NCI-H1417 (cell line): Measurements from ENCODE around the gene STAG3.
"Not testable (repeated sequence)": the region's sequence is repeated elsewhere in the genome, so short reads cannot be mapped to it uniquely, and the experiment has no call there.

Experiments
- DNase-seq, 3 experiments: peaks; one replicate each; lab custom pipeline; 2025; lab: John Stamatoyannopoulos, UW

The STAG3 gene

DNA sequence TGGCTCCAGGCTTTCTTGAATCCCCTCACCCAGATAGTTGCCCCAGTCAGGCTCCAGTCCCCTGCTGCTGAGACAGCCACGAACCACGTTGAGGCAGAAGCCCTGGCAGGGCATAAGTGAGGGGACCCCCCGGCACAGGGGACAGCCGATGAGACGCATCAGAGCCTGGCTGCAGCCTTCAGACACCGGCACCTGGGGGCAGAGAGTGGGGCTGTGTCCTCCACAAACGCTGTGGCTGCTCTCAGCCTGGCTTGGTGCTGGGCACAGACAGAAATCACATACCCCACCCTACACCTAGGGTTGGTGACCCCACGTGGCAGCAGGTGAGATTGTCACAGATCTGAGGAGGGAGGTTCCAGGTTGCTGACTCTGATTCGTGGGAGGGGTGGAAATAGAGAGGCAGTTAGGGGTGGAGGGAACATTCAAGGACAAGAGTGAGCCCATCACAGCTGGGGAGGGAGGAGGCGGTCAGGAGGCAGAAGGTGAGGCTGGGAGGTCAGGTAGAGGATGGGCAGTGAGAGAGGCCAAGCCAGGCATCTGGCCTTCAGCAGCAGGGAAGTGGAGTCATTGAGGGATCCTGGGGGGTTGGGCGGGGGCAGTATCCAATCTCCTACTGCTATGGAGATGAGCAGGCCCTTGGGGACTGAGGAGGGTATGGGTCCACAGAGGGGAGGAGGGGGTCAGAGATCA is 3.8 kb upstream of the STAG3 start:
- DNase-seq: no peak

DNA sequence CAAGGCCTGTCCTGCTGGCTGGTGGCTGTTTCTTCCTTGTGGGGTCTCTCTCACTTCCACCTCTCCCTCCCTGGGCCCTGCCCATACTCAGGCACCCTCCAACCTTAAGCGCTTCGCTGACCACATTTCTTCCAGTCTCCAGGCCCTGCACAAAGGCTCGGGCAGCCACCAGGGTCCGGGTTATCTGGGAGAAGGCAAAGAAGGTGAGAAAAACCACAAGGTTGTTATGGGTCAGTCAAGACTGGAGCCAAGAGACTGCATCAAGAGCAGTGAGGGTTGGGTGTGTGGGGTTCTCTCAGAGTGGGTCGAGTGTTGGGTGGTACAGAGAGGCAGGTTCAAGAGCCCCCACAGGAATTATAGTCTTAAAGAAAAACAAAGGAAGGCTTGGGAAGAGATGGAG is 3.1 kb upstream of the STAG3 start:
- no peak for DNase-seq

DNA sequence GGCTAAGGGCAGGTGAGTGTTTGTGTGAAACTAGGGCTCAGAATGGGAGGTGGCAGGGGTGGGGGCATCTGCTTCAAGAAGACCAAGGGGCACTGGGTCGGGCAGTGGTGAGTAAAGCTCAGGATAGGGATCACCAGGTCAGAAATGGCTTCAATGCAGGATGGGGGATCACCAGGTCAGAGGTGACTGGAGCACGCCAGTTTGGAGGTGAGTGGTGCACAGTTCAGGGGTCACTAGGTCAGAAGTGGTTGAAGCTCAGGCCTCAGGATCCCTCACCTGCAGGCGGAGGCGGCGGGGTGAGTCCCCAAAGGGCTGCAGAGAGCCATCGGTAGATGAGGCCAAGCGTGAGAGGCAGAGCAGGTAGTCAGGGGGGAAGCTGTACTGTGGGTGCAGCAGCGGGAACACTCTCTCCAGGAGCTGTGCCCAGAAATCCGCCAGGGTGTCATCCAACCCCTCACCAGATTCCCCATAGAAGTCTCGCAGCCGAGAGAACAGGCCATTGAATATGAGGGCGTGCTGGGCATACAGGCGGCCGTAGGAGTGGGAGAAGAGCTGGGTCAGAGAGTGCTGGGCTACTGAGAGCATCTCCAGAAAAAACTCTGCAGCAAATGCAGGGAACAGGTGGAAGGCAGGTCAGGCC is 2.3 kb upstream of the STAG3 start:
- DNase-seq: no peak

DNA sequence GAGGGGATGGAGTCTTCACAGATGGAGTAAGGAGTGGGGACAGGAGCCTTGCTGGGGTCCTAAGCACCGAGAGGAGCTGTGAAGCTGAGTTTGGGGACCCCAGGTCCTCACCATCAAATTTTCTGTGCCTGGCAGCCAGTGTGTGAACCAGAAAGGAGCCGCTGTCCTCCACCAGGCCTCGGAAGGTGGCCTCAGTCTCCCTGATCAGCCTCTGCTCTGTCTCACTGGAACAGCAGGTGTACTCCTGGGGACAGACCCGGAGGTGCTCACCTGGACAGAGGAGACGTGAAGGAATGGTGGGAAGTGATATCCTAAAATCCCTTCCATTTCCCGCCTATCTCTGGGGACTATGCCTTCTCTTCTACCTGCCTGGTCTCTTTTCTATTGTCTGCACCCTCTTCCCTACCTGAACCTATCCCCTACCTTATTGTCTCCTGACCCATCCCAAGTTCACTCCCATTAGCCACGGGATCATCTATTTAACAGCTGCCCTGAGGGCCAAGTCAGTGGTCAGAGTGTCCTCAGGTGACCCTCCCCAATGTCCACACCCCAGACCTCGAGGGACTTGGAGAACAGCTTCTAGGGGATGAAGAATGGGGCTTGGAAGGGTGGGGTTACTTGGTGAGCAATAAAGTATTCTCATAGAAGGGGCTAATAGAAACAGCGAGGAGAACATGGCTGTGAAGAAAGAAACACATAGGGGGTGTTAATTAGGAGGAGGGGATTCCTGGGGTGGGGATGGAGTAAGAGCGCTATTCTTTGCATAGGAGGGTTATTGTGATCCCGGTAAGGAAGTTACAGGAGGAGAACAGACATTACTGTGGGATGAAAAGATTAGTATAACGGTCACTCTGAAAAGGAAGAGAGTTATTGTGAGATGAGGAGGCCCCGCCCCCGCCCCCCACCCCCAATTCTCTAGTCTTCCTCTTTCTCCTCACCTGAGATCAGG is 1.3 kb upstream of the STAG3 start:
- peak in 1 of 3 experiments; percentile 58 for DNase-seq

DNA sequence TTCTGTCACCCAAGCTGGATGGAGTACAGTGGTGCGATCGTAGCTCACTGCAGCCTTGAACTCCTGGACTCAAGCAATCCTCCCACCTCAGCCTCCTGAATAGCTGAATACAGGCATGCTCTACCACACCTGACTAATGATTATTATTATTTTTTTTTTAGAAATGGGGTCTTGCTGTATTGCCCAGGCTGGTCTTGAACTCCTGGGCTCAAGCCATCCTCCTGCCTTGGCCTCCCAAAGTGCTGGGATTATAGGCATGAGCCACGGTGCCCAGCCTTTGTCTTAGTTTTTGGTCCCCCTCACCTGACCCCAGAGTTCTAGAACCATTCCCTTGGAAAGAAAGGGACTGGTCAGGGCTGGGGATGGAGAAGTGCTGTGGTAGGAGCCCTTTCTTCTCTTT is 2.4 kb downstream of the STAG3 start:
- not testable (repeated sequence) for DNase-seq

DNA sequence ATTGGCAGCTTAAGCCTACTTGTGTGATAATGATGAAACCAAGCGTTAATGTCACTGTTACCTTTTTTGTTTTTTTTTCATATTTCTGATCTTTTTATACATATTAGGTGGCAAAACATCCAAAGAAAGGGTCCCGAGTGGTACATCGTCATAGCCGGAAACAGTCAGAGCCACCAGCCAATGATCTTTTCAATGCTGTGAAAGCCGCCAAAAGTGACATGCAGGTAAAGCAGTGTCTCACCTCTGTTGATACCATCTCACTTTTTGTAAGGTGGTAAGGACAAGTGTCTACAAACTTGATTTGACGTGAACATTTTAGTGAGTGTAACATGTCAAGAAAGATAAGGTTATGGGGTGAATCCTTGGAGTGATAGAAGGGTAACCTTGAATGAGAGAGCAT is 4.9 kb downstream of the STAG3 start:
- DNase-seq: not testable (repeated sequence)

DNA sequence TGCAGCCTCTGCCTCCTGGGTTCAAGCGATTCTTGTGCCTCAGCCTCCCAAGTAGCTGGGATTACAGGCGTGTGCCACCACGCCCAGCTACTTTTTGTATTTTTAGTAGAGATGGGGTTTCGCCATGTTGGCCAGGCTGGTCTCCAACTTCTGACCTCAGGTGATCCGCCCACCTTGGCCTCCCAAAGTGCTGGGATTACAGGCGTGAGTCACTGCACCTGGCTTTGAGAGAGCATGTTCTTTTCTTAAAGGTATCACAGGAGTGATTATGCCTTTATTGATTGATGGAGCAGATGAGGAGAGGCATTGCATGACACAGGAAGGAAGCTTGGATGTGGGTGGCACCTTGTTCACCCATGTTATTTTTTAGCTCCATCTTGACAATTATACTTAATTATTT is 5.4 kb downstream of the STAG3 start:
- DNase-seq: not testable (repeated sequence)

DNA sequence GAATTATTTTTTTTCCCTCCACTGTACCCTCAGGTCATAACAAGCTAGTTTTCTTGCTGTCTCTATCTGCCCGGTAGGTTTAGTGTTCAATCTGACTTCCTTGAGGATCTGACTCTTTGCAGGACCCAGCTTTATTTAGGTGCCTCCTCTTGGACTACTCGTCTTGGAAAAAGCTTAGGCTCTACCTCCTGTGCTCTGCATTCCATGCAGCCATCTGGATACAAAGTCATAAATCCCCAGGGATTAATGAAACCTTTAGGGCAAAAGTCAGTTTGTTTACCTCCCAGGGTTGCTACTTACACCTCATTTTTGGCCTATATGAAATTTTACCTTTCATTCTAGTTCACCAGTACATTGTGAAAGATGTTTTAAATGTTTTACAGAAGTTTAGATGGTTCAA is 8.0 kb downstream of the STAG3 start:
- no peak for DNase-seq

DNA sequence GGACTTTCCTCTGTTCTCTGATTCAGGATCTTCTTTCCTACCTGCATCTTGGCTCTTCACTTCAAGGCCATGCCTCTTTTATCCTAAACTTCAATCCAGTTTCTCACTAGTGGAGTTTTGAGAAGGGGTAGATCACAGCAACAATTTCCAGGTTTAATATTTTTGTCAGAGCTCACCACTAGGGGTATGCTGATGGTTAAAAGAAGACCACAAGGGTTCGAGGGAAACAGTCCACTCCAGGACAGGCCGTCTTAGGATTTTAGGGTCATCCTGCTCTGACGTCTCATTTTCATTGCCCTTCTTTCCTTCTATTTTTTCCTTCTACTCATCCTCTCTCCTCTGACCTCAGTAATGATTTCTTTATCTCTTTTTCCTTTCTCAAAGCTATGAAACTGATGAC is 11.3 kb downstream of the STAG3 start:
- no peak for DNase-seq

DNA sequence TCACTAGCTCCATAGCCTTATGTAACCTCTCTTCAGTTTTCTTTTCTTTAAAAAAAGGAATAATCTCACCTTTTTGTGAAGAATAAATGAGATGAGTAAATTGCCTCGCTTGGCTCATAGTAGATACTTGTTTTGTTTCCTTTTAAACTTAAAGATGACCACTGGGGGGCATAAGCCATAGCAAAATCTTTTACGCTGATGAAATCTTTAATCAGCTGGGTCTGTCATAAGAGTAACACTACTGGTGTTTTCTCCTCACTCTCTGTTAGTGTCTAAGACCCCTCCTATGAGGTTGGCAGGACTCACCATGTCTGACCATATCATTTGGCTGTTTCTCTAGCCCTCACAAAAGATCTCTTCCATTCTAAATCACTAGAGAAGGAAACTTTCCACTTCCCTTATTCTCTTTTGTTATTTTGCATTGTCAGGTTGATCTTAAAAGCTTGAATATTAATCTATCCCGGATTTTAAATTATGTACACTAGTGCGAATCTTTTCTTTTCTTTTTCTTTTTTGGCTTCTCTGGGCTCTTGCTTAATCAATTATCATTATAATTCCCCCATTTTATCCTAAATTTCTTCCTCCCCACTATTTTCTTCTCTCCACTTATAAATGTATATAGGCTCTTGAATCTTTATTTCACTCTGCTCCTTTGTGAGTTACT is 12.5 kb downstream of the STAG3 start:
- no peak for DNase-seq

DNA sequence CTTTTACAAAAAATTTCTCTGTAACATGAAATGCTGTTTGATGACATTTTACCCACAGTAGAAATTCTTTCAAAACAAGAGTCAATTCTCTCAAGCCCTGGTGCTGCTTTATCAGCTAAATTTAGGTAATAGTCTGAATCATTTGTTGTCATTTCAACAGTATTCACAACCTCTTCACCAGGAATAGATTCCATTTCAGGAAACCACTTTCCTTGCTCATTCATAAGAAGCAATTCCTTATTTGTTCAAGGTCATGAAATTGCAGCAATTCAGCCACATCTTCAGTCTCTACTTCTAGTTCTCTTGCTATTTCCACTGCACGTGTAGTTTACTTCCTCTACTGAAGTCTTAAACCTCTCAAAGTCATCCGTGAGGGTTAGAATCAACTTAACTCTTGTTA is 14.1 kb downstream of the STAG3 start:
- DNase-seq: no peak

DNA sequence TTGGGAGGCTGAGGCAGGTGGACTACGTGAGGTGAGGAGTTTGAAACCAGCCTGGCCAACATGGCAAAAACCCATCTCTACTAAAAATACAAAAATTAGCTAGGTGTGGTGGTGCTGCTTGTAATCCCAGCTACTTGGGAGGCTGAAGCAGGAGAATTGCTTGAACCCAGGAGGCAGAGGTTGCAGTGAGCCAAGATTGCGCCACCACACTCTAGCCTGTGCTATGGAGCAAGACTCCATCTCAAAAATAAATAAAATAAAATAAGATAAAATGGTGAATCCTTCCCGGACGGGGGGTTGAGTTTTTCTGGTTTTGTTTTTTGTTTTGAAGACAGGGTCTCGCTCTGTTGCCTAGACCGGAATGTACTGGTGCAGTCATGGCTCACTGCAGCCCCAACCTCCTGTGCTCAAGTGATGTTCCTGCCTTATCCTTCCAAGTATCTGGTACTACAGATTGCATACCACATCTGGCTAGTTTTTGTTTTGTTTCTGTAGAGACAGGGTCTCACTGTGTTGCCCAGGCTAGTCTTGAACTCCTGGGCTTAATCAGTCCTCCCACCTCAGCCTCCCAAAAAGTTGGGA is 14.7 kb downstream of the STAG3 start:
- DNase-seq: not testable (repeated sequence)

DNA sequence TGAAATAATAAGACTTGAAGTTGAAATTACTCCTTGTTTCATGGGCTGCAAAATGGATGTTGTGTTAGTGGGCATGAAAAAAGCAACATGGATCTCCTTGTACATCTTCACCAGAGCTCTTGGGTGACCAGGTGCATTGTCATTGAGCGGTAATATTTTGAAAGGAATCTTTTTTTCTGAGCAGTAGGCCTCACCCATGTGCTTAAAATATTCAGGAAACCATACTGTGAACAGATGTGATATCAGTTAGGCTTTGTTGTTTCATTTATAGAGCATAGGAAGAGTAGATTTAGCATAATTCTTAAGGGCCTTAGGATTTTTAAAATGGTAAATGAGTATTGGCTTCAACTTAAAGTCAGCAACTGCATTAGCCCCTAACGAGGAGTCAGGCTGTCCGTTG is 15.3 kb downstream of the STAG3 start:
- no peak for DNase-seq

DNA sequence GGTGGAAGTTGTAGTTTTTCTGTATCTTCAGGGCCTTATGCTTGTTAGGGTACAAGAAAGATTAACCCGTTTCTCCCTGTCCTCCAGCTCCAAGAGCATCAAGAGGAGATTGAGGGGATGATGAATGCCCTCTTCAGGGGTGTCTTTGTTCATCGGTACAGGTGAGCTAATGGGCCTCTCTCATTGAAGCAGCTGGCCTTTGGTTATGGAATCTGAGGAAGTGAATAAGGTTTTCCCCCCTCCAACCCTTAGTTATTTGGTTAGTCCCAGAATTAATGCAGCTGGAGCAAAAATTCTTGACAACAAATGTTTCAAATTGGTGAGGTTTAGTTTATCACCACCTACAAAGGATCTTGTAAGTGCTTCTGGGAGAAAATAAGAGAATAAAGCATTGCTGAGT is 17.5 kb downstream of the STAG3 start:
- DNase-seq: no peak

DNA sequence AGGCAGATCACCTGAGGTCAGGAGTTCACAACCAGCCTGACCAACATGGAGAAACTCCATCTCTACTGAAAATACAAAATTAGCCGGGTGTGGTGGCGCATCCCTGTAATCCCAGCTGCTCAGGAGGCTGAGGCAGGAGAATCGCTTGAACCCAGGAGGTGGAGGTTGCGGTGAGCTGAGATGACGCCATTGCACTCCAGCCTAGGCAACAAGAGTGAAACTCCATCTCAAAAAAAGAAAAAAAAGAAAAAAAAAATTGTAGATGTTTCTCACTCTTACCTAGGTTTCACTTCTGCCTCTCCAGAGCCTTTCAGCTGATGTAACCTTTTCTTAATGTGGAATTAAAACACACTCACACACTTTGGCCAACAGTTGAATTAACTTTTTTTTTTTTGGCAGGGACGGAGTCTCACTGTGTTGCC is 18.2 kb downstream of the STAG3 start:
- DNase-seq: not testable (repeated sequence)

DNA sequence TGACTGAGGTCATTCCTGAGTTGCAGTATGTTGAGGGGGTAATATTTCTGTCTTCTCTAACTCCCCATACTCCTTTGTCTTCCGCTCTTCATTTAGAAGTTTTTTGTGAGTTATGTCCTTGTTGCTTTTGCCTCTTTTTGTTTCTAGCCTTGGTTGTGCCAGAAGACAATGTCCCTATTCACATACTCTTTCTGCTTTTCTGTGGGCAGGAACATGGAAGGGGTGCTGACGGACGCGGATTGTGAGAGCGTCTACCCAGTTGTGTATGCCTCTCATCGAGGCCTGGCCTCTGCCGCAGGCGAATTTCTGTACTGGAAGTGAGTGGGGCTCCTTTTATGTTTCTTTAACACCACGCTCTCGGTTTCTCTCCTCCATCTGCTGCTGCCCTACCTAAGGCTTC is 20.5 kb downstream of the STAG3 start:
- DNase-seq: no peak

DNA sequence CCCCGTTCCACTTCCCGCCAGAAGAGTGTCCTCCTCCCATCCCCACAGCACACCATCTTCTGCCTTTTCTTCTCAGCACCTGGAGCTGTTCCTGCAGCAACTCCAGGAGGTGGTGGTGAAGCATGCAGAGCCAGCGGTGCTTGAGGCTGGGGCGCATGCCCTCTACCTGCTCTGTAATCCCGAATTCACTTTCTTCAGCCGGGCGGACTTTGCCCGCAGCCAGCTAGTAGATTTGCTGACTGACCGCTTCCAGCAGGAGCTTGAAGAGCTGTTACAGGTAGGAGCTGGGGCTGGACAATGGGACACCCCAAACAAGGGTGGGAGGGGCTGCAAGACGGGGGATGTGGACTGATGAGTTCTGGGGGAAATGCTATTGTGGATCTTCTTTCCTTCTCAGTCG is 23.0 kb downstream of the STAG3 start:
- no peak for DNase-seq

DNA sequence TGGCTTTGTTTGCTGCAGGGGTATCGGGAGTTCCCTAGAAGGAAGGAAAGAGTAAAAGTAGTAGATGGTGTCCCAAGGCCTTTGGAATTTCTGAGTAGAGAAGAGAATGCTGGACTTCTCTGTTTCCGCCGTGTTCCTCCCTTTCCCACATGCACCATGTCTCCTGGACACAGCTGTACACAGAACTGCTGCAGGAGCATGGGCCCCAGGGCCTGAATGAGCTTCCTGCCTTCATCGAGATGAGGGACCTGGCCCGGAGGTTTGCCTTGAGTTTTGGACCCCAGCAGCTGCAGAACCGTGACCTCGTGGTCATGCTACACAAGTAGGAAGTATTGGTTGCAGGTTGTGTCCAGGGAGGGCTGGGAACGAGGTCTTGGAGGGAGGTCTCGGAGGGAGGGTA is 26.7 kb downstream of the STAG3 start:
- no peak for DNase-seq

DNA sequence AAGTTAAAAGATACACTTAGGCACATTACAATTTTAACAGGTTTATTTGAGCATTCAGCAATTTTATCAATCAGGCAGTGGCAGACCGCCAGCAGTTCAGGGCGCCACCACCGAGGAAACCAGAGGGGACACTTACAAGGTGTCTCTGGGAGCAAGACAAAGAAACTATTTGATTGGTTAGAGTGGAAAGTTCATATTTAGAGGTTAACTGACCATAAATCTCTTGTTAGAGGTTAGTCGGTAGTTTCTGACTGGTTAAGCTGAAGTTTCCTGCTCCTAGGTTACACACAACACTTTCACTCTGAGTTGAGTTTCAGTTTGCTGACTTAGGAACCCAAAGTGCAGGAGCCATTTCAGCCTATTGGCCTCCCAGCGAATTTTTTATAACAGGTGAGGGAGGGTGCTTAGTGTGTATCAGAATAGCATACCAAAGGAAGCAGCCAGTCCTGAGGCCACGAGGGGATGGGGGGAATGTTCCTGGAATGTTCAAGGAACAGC is 31.2 kb downstream of the STAG3 start:
- DNase-seq: no peak

DNA sequence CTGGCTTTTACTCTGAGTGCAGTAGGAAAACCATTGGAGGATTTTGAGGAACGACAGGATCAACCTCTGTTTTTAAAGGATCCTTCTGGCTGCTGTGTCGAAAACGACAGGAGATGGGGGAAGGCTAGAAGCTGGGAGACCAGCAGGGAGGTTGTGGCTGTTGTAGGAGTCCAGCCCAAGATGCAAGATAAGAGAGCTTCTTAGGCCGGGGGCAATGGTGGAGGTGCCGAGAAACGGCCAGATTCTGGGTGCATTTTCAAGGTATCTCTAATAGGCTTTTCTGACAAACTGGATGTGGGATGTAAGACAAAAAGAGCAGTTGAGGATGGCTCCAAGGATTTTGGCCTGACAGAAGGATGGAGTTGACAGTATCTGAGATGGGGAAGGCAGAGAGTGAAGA is 31.8 kb downstream of the STAG3 start:
- no peak for DNase-seq

DNA sequence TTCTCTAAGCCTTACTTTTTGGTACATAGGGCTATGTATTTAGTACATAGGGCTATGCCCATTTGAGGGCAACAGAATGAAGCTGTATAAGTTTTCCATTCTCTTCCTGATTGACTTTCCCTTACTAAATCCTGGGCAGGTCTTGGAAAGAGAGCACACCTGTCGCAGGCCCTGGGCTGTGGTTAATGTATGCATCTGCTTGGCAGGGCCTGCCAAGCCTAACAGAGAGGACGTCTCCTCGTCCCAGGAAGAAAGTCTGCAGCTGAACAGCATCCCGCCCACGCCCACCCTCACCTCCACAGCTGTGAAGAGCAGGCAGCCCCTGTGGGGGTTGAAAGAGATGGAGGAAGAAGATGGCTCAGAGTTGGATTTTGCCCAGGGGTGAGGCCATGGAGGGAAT is 33.1 kb downstream of the STAG3 start:
- no peak for DNase-seq

DNA sequence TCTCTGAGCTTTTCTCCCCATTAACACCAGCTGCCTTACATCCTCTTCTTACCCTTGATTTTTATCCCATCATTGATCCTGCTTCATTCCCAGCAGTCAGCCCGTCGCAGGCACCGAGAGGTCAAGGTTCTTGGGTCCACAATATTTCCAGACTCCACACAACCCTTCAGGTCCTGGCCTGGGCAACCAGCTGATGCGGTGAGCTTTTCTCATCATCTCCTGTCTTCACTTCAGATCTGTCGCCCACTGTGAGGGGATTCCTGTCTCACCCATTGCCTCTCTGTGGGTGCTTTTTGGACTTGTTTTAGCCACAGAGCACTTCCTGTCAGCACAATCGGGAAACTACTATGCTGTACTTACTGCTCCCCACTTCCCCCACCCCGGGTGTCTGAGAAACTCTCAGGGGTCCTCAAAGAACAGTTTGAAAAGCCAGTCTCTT is 33.6 kb downstream of the STAG3 start:
- DNase-seq: no peak
